Activated naive CD8-positive, alpha-beta T cell (primary cell): Measurements from ENCODE around the gene TBC1D5.
"Not testable (repeated sequence)": the region's sequence is repeated elsewhere in the genome, so short reads cannot be mapped to it uniquely, and the experiment has no call there.

ENCODE experiments used
- H3K27ac Mint-ChIP-seq: one replicate; pipeline ENCODE4 v1.8.0; 2021; ENCODE audit warnings: mixed read lengths
- H3K27me3 Mint-ChIP-seq: one replicate; pipeline ENCODE4 v1.8.0; 2021; ENCODE audit warnings: mixed read lengths
- H3K36me3 Mint-ChIP-seq: one replicate; pipeline ENCODE4 v1.8.0; 2021; ENCODE audit warnings: mixed read lengths
- H3K4me1 Mint-ChIP-seq: one replicate; pipeline ENCODE4 v1.8.0; 2021; ENCODE audit warnings: low read depth, mixed read lengths
- H3K4me3 Mint-ChIP-seq: one replicate; pipeline ENCODE4 v1.8.0; 2021; ENCODE audit warnings: mild to moderate bottlenecking, mixed read lengths
- H3K9me3 Mint-ChIP-seq: one replicate; pipeline ENCODE4 v1.8.0; 2021; ENCODE audit warnings: low read depth, mixed read lengths

TBC1D5 gene

DNA sequence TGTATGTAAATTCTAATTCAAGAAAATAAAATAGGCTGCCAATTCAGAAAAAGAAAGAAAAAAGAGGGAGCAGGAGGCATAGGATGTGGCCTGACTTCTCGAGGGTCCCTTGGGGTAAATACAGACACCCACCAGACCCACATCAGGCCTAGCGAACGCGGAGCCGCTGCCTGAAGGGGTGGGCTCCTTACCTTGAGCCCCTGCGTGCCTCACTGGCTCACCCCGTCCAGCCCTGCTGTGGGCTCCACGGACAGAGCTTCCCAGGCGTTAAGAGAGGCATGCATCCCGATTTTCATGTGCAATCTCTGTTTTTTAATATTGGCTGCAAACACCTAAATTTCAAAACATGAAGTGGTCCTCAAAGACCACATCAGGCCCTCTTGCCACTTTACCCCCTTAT is 599.9 kb downstream of the TBC1D5 start:
- Mint-ChIP-seq H3K4me3 (no peak overlapping the region), H3K27ac (no peak overlapping the region), H3K4me1 (peaks cover 3% of the 10 kb centered on the region), H3K9me3 (no peaks in the 10 kb centered on the region), H3K36me3 (no peaks in the 10 kb centered on the region), H3K27me3 (no peaks in the 10 kb centered on the region)

DNA sequence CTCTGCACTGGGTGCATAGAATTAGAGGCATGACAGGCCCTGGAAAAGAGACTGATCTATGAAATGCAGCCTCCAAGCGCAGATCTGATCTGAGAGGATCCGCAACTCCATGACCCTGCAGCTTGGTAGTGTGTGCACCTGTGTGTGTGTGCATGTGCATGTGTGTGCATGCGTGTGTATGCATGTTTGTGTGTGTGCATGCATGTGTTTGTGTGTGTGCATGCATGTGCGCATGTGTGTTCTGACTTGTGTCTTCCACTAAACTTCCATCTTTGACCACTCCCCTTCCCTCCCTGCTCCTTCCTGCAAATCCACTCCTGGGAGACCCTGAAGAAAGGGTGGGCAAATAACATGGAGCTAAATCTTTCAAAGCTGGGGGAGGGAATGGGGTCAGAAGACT is 600.7 kb downstream of the TBC1D5 start:
- Mint-ChIP-seq H3K27ac (no peak overlapping the region), H3K9me3 (no peaks in the 10 kb centered on the region), H3K4me3 (no peak overlapping the region), H3K27me3 (no peaks in the 10 kb centered on the region), H3K36me3 (no peaks in the 10 kb centered on the region), H3K4me1 (peaks cover 3% of the 10 kb centered on the region)

DNA sequence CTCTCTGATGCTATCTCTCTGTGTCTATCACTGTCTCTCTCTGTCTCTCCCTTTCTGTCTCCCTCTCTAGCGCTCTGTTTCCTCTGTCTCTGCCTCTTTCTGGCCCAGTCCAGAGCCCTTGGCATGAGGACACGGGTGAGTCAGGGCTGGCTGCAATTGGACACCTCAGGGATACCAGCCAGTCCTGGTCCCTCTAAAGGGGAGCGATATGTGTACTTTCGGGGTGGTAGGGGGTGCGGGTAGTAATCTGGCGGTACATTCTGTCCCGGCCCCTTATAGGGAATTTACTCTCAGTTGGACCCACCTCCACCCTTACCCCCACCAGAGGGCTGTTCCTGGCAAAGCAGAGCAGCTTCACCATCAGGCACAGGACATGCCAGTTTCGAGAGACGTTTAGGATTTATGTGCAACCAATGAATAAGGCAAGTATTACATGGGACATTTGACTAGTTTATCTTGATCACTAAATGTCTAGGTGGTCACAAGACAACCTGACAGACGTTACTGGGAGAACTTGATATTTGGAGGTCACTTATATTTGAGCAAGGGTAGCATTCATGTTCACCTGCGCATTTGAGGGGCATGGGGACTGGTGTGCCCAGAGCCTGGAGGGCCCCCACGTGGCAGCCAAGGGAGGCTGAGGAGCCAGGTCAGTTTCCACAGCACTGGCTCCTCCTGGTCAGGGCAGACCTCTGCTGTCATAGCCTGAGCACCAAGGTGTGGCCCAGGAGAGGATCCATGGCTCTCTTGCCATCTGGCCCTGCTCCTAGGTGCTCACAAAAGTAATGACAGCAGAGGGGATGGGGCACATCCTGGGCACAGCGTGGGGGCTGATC is 601.5 kb downstream of the TBC1D5 start:
- no peak overlapping the region for H3K27ac Mint-ChIP-seq
- no peaks in the 10 kb centered on the region for H3K36me3 Mint-ChIP-seq
- peaks cover 3% of the 10 kb centered on the region for H3K4me1 Mint-ChIP-seq
- no peaks in the 10 kb centered on the region for H3K9me3 Mint-ChIP-seq
- no peaks in the 10 kb centered on the region for H3K27me3 Mint-ChIP-seq
- H3K4me3 Mint-ChIP-seq = no peak overlapping the region

DNA sequence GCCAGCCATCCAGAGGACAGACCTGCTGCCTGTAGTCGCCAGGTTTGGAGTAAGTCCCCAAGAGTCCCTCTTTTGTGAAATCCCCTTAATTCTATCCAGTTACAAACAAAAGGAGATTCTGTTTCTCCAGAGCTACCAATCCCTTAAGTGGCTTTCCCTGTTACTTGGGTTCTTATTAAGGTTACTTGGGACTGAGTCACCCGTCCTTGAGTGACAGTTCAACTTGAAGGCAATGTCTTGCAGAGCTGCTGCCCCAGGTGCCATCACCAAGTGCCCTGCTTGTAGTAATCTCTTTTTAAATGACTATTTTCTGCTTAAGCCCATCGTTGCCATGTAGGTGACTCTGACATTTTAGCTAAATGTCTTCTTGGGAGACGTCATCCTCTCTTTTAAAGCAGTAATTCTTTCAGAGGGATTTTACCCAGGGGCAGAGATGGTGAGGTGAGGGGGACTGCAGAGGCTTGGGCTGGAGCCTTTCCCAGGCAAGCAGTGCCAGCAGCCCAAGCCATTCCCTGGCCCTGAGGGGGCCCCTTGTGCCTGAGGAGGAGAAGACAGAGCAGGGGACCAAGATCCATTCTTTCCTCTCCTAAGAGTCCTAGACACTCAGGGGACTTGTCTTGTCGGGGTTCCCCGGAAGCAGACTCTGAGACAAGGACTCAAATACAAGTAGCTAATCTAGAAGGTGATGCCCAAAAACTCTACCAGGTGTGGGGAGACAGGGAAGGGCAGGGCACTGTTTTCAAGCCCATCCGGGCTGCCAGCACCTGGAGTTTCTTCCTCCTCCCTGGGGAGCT is 604.0 kb downstream of the TBC1D5 start:
- Mint-ChIP-seq H3K36me3 (no peaks in the 10 kb centered on the region), H3K4me1 (no peaks in the 10 kb centered on the region), H3K27ac (no peak overlapping the region), H3K27me3 (no peaks in the 10 kb centered on the region), H3K9me3 (peaks cover 3% of the 10 kb centered on the region), H3K4me3 (no peak overlapping the region)

DNA sequence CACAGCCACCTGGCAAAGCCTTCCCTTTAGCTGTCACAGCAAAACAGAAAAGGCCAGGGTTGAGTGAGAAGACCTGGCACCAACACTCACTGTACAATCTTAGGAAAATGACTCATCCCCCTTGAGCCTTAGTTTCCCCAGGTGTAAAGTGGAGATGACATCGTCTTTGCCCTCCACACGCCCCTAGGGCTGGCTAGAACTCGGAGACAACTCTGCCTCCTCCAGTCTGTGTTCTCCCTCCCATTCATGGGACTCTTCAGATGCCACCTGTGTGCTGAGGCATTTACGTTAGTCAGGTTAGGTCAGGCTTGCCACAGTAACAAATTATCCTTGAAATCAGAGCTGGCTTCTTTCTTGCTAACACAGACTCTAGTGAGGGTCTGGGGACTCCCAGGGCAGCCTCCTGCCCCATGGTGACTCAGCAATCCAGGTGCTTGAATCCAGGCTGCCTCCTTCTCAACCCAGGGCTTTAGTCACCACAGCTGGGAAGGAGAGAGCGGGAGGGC is 605.1 kb downstream of the TBC1D5 start:
- H3K4me3 Mint-ChIP-seq = no peak overlapping the region
- no peaks in the 10 kb centered on the region for H3K36me3 Mint-ChIP-seq
- peaks cover 3% of the 10 kb centered on the region for H3K9me3 Mint-ChIP-seq
- no peaks in the 10 kb centered on the region for H3K27me3 Mint-ChIP-seq
- H3K4me1 Mint-ChIP-seq = no peaks in the 10 kb centered on the region
- no peak overlapping the region for H3K27ac Mint-ChIP-seq

DNA sequence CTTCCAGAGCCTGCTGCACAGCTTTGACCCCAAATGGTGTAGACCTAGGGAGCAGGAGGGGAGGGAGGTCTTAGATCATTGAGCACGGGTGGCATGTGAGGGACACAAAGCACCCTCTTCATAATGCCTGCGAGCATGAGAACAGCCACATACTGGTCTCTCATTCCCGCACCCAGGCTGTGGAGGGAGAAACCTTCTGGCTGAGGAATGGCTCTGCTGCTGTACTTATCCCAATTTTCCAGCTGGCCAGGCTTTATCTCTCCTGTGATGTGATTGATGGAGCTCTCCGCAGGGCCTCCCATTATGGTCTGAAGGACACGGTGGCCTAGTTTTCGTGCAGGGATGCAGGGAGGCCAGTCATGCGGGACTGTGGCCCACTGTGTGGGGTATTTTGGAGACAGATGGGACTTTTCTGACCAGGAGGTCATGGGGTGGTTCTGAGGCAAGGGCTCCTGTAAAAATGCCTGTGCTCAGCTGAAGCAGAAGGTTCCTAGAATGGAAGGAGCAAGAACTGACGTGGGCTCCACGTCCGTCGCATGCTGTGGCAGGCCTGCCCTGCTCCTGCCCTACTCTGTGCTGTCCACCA is 606.2 kb downstream of the TBC1D5 start:
- Mint-ChIP-seq H3K4me1 (no peaks in the 10 kb centered on the region), H3K9me3 (peaks cover 3% of the 10 kb centered on the region), H3K27ac (no peak overlapping the region), H3K4me3 (no peak overlapping the region), H3K27me3 (no peaks in the 10 kb centered on the region), H3K36me3 (no peaks in the 10 kb centered on the region)

DNA sequence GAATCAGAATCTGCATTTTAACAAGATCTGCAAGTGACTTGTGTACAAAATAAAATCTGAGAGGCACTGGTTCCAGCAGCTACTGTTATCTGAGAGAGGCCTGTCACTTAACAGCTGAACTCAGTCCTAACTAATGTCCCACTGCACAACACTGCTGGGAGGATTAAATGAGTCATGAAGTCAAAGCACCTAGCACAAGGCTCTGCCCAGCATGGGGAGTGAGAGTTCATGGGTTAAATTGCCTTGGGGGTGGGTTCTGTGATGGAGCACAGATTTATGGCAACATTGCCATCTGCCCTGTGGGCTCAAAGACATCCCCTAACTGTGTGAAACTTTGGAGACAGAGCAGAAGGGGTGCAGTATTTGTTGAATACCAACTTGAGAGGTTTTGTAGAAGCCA is 606.7 kb downstream of the TBC1D5 start:
- Mint-ChIP-seq H3K9me3 (peaks cover 3% of the 10 kb centered on the region), H3K27ac (no peak overlapping the region), H3K36me3 (no peaks in the 10 kb centered on the region), H3K27me3 (no peaks in the 10 kb centered on the region), H3K4me1 (no peaks in the 10 kb centered on the region), H3K4me3 (no peak overlapping the region)

DNA sequence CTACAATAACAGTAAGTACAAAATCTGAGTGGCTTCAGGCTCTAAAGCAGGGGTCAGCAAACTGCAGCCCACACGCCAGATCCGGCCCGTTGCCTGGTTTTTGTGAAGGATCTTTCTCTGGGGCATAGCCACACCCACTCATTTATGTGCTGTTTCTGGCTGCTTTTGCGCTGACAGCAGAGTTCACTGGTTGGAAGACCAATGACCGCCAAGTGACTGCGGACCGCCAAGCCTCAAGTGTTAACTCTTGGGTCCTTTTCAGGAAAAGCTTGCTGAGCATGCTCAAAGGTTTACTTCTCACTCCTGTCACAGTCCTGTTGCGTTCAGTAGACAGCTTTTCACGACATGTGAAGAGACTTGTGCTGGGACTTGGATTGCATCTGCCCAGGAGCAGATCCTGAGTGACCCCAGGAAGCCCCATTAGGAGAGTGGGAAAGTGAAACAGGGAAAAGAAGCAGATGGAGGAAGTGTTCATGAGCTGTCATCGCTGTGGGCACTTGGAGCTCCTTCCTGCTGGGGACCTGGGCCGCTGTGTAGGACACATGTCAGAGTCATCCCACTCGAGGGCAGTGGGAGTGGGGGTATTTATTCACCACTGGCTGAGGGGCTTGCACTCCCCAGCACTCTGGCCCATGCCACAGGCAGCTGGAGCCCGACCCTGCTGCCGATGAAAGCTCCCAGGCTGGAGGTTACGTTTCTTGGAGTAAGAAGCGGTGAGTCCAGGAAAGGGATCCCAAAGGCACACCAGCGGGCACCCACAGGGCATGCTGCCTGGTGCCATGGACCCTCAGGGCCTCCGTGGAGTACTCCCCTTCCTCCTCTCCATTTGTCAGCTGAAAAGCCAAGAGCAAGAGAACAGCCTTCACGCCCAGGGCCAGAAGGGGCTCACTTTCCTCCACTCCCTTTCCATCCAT is 608.5 kb downstream of the TBC1D5 start:
- peaks cover 3% of the 10 kb centered on the region for H3K9me3 Mint-ChIP-seq
- no peak overlapping the region for H3K4me3 Mint-ChIP-seq
- peaks cover 4% of the 10 kb centered on the region for H3K36me3 Mint-ChIP-seq
- no peaks in the 10 kb centered on the region for H3K27me3 Mint-ChIP-seq
- no peaks in the 10 kb centered on the region for H3K4me1 Mint-ChIP-seq
- H3K27ac Mint-ChIP-seq = no peak overlapping the region

DNA sequence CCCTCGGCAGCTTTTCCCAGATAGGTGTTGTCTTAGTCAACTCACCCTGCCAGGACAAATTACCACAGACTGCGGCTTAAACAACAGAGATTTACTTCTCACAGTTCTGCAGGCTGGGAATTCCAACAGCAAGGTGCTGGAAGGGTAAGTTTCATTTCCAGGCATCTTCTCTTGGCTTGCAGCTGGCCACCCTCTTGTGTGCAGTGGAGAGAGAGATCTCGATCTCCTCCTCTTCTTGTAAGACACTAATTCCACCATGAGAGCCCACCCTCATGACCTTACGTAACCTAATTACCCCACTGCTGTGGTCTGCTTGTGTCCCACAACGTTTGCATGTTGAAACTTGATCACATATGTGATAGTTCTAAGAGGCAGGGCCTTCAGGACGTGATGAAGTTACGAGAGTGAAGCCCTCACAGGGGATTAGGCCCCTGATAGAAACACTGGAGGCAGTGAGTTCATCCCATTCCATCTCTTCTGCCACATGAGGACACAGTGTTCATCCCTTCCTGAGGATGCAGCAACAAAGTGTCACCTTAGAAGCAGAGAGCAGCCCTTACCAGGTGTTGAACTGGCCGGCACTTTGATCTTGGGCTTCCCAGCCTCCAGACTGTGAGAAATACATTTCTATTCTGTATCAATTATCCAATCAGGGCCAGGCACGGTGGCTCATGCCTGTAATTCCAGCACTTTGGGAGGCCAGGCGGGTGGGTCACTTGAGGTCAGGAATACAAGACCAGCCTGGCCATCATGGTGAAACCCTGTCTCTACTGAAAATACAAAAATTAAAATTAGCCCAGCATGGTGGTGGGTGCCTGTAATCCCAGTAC is 609.9 kb downstream of the TBC1D5 start:
- H3K27me3 Mint-ChIP-seq = no peaks in the 10 kb centered on the region
- H3K9me3 Mint-ChIP-seq = peaks cover 10% of the 10 kb centered on the region
- H3K4me3 Mint-ChIP-seq = no peak overlapping the region
- peaks cover 8% of the 10 kb centered on the region for H3K36me3 Mint-ChIP-seq
- no peak overlapping the region for H3K27ac Mint-ChIP-seq
- H3K4me1 Mint-ChIP-seq = no peaks in the 10 kb centered on the region

DNA sequence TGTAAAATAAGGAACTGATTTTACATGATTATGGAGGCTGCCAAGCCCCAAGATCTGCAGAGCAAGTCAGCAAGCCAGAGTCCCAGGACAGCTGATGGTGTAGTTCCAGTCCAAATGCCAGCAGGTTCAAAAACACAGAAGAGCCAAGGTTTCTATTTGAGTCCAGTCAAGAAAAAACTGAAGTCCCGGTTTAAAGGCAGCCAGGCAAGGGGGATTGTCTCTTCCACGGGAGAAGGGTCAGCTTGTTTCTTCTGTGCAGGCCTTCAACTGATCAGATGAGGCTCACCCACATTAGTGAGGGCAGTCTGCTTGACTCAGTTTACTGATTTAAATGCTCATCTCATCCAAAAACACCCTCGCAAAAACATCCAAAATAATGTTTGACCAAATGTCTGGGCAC is 611.5 kb downstream of the TBC1D5 start:
- Mint-ChIP-seq H3K27ac (no peak overlapping the region), H3K9me3 (peaks cover 12% of the 10 kb centered on the region), H3K36me3 (peaks cover 11% of the 10 kb centered on the region), H3K27me3 (no peaks in the 10 kb centered on the region), H3K4me1 (no peaks in the 10 kb centered on the region), H3K4me3 (no peak overlapping the region)

DNA sequence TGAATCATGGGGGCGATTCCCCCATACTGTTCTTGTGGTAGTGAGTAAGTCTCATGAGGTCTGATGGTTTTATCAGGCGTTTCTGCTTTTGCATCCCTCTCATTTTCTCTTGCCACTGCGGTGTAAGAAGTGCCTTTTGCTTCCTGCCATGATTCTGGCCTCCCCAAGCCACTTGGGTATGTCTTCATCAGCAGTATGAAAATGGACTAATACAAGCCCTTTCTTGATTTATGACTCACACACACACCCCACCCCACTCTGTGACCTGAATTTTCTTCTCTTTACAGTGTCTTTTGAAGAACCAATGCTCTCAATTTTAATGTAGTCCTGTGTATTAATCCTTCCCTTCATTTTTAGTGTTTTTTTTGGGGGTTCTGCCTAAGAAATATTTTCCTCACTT is 612.9 kb downstream of the TBC1D5 start:
- H3K4me3 Mint-ChIP-seq = no peak overlapping the region
- no peaks in the 10 kb centered on the region for H3K27me3 Mint-ChIP-seq
- H3K4me1 Mint-ChIP-seq = no peaks in the 10 kb centered on the region
- H3K27ac Mint-ChIP-seq = no peak overlapping the region
- peaks cover 9% of the 10 kb centered on the region for H3K9me3 Mint-ChIP-seq
- peaks cover 11% of the 10 kb centered on the region for H3K36me3 Mint-ChIP-seq

DNA sequence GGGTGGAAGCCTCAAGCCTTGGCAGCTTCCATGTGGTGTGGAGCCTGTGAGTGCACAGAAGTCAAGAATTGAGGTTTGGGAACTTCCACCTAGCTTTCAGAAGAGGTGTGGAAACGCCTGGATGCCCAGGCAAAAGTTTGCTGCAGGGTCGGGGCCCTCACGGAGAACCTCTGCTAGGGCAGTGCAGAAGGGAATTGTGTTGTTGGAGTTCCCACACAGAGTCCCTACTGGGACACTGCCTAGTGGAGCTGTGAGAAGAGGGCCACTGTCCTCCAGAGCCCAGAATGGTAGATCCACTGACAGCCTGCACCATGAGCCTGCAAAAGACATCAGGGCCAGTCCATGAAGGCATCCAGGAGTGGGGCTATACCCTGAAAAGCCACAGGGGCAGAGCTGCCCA is 613.8 kb downstream of the TBC1D5 start:
- H3K4me3 Mint-ChIP-seq, H3K9me3 Mint-ChIP-seq, H3K4me1 Mint-ChIP-seq, H3K27ac Mint-ChIP-seq, H3K27me3 Mint-ChIP-seq: not testable (repeated sequence)
- peaks cover 11% of the 10 kb centered on the region for H3K36me3 Mint-ChIP-seq

DNA sequence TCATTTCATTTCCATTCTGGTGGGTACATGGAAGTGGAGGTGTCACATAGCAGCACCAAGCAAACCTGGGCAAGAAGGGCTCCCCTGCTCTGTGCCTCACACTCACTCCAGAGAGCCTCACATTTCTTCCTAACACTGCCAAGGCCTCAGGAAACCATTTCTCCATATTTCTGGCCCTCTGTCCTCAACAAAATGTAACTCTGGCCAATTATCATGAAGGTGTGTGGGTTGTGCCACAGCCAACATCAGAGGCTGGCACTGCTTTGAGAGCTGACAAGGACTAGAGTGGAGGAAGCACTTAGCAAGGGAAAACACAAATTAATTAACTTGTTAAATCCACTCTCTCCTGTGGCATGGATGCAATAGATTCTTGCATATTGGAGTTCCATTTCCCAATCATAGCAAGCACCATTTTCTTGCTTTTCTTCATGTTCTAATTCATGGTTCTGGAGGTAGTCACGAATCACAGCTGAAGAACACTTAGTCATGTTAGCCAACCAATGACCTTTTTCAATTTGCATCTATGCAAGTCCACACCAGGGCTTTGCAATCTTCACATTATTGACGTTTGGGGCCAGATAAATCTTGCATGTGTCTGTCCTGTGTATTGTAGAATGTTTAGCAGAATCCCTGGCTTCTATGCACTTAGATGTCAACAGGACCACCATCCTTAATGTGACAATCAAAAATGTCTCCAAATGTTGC is 616.5 kb downstream of the TBC1D5 start:
- peaks cover 11% of the 10 kb centered on the region for H3K36me3 Mint-ChIP-seq
- no peak overlapping the region for H3K4me3 Mint-ChIP-seq
- no peaks in the 10 kb centered on the region for H3K4me1 Mint-ChIP-seq
- H3K9me3 Mint-ChIP-seq = peaks cover 9% of the 10 kb centered on the region
- H3K27ac Mint-ChIP-seq = no peak overlapping the region
- no peaks in the 10 kb centered on the region for H3K27me3 Mint-ChIP-seq
